Gastrocnemius medialis (tissue), 4 donors: ENCODE data around the gene BPIFB6. TPM values are rescaled to one million over a fixed set of nuclear protein-coding genes. Genes with fewer than 3 reads are reported as not detected.

ENCODE experiments used
- ATAC-seq, 2 donors: fragments of 150-250 bp; one replicate each; pipeline ENCODE4 v1.9.1; 2016
- DNase-seq, 2 donors: peaks; one replicate each; pipeline ENCODE4 v3.0.0-alpha.2; 2019
- H3K27ac ChIP-seq, 4 donors: fragments of 200-600 bp; sonication (generic); 1 replicate in 1 of 4; 2 replicates in 3 of 4; pipeline ENCODE4 v1.5.1; 2016 to 2018; ENCODE audit warnings: mild to moderate bottlenecking in 2 of 4, moderate library complexity in 1 of 4
- H3K27me3 ChIP-seq, 3 donors: fragments of 200-600 bp; sonication (generic) in 2 of 3; 1 replicate in 1 of 3; 2 replicates in 2 of 3; pipeline versions ENCODE4 v1.5.1 to v1.6.0; 2016 to 2019; ENCODE audit warnings: mild to moderate bottlenecking in 1 of 3, moderate library complexity in 1 of 3
- H3K36me3 ChIP-seq, 2 donors: fragments of 200-600 bp; sonication (generic) in 1 of 2; one replicate each; pipeline ENCODE4 v1.5.1; 2017 to 2018
- H3K4me1 ChIP-seq, 2 donors: fragments of 200-600 bp; sonication (generic) in 1 of 2; one replicate each; pipeline ENCODE4 v1.5.1; 2016 to 2017; ENCODE audit warnings: mild to moderate bottlenecking in 2 of 2
- H3K4me3 ChIP-seq, 4 donors: fragments of 200-600 bp; sonication (generic) in 3 of 4; 1 replicate in 1 of 4; 2 replicates in 3 of 4; pipeline ENCODE4 v1.5.1; 2016 to 2019; ENCODE audit warnings: mild to moderate bottlenecking in 2 of 4
- H3K9me3 ChIP-seq, 3 donors: fragments of 200-600 bp; sonication (generic) in 2 of 3; 1 replicate in 1 of 3; 2 replicates in 2 of 3; pipeline ENCODE4 v1.5.1; 2016 to 2019
- CTCF ChIP-seq, 5 experiments: fragments of 450-650 bp in 3 of 5; fragments of 200-600 bp in 2 of 5; sonication (generic) in 2 of 5; IDR thresholded peaks in 4 of 5; conservative IDR thresholded peaks in 1 of 5; 1 replicate in 4 of 5; 2 replicates in 1 of 5; pipeline ENCODE4 v1.5.1; 2016 to 2019; ENCODE audit warnings: antibody characterized with exemption in 5 of 5, mild to moderate bottlenecking in 3 of 5, moderate library complexity in 3 of 5
- POLR2A ChIP-seq, 2 donors: fragments of 450-650 bp; IDR thresholded peaks; one replicate each; pipeline ENCODE4 v1.6.1; 2017; ENCODE audit warnings: antibody characterized with exemption in 2 of 2, mild to moderate bottlenecking in 2 of 2, moderate library complexity in 2 of 2
- in situ Hi-C, 4 donors: fragments of 200-750 bp; cut with MboI; loops; one replicate each; pipeline versions ENCODE4 v1.15.0 to v1.8.0; 2017; ENCODE audit warnings: low sequenced_read_pairs in 4 of 4
- intact Hi-C: fragments of 100-400 bp; cut with DNase I; formaldehyde crosslinking; loops from one replicate; pipeline ENCODE4 v1.15.1; 2023; ENCODE audit warnings: low total_unique reads
- total RNA-seq, 4 donors: library from RNA; depleted of rRNA; stranded (reverse); fragments of >200 nt; gene quantifications; one replicate each; pipeline versions ENCODE4 v1.1.0 to v1.2.3, GENCODE V29; 2016

The BPIFB6 gene
- total RNA-seq, 4 donors from 2014 or later = not detected

GRCh38 chr20:32984631-32985354, 46.7 kb upstream of the BPIFB6 start:
- no peak for DNase-seq

GRCh38 chr20:32985596-32985995, 45.9 kb upstream of the BPIFB6 start:
- intact Hi-C loops = no loop called here
- Histone ChIP-seq H3K36me3 (no peaks in the 10 kb centered on the region), H3K4me3 (no peak overlapping the region), H3K27me3 (no peaks in the 10 kb centered on the region), H3K27ac (no peak overlapping the region), H3K4me1 (no peaks in the 10 kb centered on the region), H3K9me3 (no peaks in the 10 kb centered on the region)
- TF ChIP-seq POLR2A (IDR thresholded peaks at IDR 0.05) (no peak), CTCF (IDR thresholded peaks at IDR 0.05 in 4 of 5, conservative IDR thresholded peaks at IDR 0.05 in 1 of 5) (no peak)
- DNase-seq = no peak
- ATAC-seq = no peak
- in situ Hi-C loops = no loop called here

More at GRCh38 chr20:32984631-32985354, 46.7 kb upstream of the BPIFB6 start:
- no peak for TF ChIP-seq CTCF (IDR thresholded peaks at IDR 0.05 in 4 of 5, conservative IDR thresholded peaks at IDR 0.05 in 1 of 5)
- TF ChIP-seq POLR2A (IDR thresholded peaks at IDR 0.05) = no peak
- no peak for ATAC-seq
- in situ Hi-C loops (no loop called here), intact Hi-C loops (no loop called here)
- Histone ChIP-seq H3K4me3 (no peak overlapping the region), H3K4me1 (no peaks in the 10 kb centered on the region), H3K9me3 (no peaks in the 10 kb centered on the region), H3K27me3 (no peaks in the 10 kb centered on the region), H3K36me3 (no peaks in the 10 kb centered on the region), H3K27ac (no peak overlapping the region)

- TF ChIP-seq CTCF (IDR thresholded peaks at IDR 0.05 in 4 of 5, conservative IDR thresholded peaks at IDR 0.05 in 1 of 5) (no peak), POLR2A (IDR thresholded peaks at IDR 0.05) (no peak)
- in situ Hi-C loops = no loop called here
- no peak overlapping the region for H3K27ac ChIP-seq
- ATAC-seq (no peak), DNase-seq (no peak)
- H3K9me3 ChIP-seq = no peaks in the 10 kb centered on the region
- no peaks in the 10 kb centered on the region for H3K27me3 ChIP-seq
- no peaks in the 10 kb centered on the region for H3K4me1 ChIP-seq
- intact Hi-C loops = no loop called here
- H3K4me3 ChIP-seq = no peak overlapping the region
- no peaks in the 10 kb centered on the region for H3K36me3 ChIP-seq
Measured at GRCh38 chr20:32986331-32986966, 45.0 kb upstream of the BPIFB6 start.

GRCh38 chr20:32987044-32987825, 44.2 kb upstream of the BPIFB6 start:
- Histone ChIP-seq H3K27ac (no peak overlapping the region), H3K27me3 (no peaks in the 10 kb centered on the region), H3K4me3 (no peak overlapping the region), H3K9me3 (no peaks in the 10 kb centered on the region), H3K36me3 (no peaks in the 10 kb centered on the region), H3K4me1 (no peaks in the 10 kb centered on the region)
- DNase-seq (no peak), ATAC-seq (no peak)
- intact Hi-C loops = no loop called here
- in situ Hi-C loops = no loop called here
- TF ChIP-seq CTCF (IDR thresholded peaks at IDR 0.05 in 4 of 5, conservative IDR thresholded peaks at IDR 0.05 in 1 of 5) (no peak), POLR2A (IDR thresholded peaks at IDR 0.05) (no peak)
